Glomerular endothelial cell (primary cell): ENCODE data around the gene TBX1. TPM values are rescaled to one million over a fixed set of nuclear protein-coding genes. Genes with fewer than 3 reads are reported as not detected.
"Not testable (repeated sequence)": the region's sequence is repeated elsewhere in the genome, so short reads cannot be mapped to it uniquely, and the experiment has no call there.

Experiments
- DNase-seq: peaks from one replicate; pipeline ENCODE4 v3.0.0-alpha.2; 2011; ENCODE audit warnings: low read depth, low spot score; ENCODE audit errors: extremely low read depth
- total RNA-seq: library from RNA; depleted of rRNA; stranded (reverse); fragments of >200 nt; gene quantifications from 2 replicates; pipeline ENCODE4 v1.2.3, GENCODE V29; 2015

The TBX1 gene
- total RNA-seq, 1 donor from 2014 or later = 3.6 TPM

DNA sequence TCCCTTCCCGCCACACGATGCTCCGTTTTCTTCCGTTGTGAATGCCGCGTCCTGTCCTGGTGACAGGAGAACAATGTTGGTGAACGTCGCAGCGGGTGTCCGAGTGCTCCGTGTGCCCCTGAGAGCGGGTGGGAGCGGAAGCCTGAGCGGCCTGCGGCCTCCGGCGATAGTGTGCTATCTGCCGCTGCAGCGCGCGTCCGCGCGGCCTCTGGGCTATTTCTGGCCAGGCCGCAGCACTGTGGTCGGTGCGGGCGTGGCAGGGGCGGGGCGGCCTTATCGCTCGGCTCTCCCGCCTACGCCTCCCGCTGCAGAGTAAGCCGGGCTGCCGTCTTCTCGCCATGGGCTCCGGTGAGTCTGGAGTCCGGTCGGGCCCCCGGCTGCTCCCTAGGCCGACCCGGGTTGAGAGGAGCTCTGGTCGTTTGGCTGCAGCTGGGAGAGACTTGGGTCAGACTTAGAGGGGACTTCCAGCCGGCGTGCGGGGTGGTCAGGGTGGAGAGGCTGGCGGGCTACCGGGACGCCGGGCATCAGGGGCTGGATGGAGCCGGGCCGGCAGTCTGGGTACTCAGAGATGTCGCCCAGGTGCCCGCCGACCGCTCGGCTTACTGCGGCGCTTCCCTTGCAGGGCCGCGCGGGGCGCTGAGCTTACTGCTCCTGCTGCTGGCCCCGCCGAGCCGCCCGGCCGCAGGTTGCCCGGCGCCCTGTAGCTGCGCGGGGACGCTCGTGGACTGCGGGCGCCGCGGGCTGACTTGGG lies 37.2 kb upstream of the TBX1 start, which contains the start of gene GP1BB:
Gene GP1BB, plus strand, starts transcription at position 308 of the 751 bp plus-strand sequence. Its CDS starts 31 bp downstream, at position 339.
- DNase-seq = no peak

DNA sequence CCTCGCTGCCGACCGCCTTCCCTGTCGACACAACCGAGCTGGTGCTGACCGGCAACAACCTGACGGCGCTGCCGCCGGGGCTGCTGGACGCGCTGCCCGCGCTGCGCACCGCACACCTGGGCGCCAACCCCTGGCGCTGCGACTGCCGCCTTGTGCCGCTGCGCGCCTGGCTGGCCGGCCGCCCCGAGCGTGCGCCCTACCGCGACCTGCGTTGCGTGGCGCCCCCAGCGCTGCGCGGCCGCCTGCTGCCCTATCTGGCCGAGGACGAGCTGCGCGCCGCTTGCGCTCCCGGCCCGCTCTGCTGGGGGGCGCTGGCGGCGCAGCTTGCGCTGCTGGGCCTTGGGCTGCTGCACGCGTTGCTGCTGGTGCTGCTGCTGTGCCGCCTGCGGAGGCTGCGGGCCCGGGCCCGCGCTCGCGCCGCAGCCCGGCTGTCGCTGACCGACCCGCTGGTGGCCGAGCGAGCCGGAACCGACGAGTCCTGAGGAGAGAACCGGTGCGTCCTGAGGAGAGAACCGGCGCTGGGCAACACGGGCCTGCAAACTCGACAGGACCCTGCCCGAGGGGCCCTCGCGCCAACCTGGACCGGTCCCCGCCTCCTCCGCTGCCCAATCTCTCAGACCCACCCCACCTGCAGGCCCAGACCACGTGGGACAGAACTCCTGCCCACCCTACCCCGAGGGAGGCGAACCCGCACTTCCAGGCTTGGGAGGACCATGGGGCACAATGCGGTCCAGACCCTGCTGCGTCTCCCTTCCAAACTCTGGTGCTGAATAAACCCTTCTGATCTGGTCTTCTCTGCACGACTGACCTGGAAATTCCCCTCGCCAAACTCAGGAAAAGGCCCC lies 36.4 kb upstream of the TBX1 start:
- DNase-seq = no peak

DNA sequence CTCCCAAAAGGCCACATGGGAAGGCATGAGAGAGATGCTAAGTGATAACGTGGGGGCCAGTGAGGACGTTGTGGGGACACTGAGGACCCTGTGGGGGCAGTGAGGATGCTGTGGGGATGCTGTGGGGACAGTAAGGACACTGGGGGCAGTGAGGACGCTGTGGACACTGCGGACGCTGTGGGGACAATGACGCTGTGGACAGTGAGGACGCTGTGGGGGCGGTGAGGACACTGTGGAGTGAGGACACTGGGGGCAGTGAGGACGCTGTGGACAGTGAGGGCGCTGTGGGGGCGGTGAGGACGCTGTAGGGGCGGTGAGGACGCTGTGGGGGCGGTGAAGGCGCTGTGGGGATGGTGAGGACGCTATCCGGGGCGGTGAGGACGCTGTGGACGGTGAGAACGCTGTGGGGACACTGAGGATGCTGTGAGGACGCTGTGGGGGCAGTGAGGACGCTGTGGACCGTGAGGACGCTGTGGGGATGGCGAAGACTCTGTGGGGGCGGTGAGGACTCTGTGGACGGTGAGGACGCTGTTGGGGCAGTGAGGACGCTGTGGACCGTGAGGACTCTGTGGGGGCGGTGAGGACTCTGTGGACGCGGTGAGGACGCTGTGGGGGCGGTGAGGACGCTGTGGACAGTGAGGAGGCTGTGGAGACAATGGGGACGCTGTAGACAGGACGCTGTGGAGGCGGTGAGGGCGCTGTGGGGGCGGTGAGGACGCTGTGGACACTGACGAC lies 35.5 kb upstream of the TBX1 start:
- no peak for DNase-seq

DNA sequence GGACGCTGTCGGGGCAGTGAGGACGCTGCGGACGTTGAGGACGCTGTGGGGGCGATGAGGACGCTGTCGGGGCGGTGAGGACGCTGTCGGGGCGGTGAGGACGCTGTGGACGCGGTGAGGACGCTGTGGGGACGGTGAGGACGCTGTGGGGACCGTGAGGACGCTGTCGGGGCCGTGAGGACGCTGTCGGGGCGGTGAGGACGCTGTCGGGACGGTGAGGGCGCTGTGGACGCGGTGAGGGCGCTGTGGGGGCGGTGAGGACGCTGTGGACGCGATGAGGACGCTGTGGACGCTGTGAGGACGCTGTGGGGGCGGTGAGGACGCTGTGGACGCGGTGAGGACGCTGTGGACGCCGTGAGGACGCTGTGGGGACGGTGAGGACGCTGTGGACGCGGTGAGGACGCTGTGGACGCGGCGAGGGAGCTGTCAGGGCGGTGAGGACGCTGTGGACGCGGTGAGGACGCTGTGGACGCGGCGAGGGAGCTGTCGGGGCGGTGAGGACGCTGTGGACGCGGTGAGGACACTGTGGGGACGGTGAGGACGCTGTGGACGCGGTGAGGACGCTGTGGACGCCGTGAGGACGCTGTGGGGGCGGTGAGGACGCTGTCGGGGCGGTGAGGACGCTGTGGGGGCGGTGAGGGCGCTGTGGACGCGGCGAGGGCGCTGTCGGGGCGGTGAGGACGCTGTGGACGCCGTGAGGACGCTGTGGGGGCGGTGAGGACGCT lies 34.4 kb upstream of the TBX1 start:
- DNase-seq = not testable (repeated sequence)

DNA sequence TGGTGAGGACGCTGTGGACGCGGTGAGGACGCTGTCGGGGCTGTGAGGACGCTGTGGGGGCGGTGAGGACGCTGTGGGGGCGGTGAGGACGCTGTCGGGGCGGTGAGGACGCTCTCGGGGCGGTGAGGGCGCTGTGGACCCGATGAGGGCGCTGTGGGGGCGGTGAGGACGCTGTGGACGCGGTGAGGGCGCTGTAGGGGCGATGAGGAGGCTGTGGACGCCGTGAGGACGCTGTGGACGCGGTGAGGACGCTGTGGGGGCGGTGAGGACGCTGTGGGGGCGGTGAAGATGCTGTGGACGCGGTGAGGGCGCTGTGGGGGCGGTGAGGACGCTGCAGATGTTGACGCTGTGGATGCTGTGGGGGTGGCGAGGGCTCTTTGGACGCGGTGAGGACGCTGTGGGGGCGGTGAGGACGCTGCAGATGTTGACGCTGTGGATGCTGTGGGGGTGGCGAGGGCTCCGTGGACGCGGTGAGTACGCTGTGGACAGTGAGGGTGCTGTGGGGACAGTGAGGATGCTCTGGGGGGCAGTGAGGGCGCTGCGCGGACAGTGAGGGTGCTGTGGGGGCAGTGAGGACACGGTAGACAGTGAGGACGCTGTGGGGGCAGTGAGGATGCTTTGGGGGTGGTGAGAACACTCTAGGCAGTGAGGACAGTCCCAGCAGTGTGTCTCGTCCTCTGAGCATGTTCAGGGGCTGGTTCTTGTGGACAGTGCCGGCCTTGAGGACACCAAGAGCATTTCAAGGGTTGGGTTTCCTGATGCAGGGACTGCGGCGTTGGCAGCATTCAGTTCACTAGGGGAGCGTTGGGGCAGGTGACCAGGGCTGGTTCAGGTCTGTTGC lies 33.0 kb upstream of the TBX1 start:
- no peak for DNase-seq

DNA sequence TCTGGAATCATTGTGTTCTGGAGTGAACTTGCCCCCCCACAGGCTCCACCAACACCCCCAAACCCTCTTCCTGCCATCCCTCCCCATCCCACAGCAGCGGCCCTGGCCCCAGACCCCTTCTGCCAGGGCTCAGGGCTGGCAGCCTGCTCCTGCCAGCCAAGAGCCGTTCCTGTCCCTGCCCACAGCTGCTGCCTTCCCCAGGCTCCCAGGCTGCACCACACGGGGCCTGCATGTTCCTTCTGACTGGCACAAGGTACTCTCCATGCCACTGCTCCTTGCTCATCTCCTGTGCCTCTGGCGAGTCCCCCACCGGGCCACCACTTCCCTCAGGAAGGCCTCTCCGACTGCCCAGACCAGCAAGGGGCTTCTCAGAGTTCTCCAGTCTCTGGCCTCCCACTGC lies 32.3 kb upstream of the TBX1 start:
- no peak for DNase-seq

- no peak for DNase-seq
Observed at GRCh38 chr22:19728836-19729235, 31.7 kb upstream of the TBX1 start.

GRCh38 chr22:19729507-19729906 lies 31.1 kb upstream of the TBX1 start:
- no peak for DNase-seq

DNA sequence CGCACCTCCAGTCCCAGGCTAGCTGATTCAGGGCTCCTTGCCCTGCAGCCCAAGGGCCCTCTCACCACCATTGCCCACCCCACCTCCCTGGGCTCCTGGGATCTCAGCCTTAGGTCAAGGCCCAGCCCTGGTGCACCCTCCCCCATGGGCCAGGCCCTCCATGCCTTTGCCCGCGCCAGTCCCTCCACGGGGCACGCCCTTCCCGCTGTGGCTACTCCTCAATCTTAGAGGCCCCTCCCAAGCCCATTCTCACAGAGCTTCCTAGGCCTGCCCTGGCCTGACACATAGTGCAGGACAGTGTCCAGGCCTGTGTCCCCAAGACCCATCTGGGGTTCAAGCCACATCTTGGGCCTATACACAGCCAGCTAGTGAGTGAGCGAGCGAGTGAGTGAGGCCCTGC lies 30.4 kb upstream of the TBX1 start:
- DNase-seq = no peak

- DNase-seq = peak; percentile 5
Observed at GRCh38 chr22:19730655-19731360, 29.8 kb upstream of the TBX1 start.

DNA sequence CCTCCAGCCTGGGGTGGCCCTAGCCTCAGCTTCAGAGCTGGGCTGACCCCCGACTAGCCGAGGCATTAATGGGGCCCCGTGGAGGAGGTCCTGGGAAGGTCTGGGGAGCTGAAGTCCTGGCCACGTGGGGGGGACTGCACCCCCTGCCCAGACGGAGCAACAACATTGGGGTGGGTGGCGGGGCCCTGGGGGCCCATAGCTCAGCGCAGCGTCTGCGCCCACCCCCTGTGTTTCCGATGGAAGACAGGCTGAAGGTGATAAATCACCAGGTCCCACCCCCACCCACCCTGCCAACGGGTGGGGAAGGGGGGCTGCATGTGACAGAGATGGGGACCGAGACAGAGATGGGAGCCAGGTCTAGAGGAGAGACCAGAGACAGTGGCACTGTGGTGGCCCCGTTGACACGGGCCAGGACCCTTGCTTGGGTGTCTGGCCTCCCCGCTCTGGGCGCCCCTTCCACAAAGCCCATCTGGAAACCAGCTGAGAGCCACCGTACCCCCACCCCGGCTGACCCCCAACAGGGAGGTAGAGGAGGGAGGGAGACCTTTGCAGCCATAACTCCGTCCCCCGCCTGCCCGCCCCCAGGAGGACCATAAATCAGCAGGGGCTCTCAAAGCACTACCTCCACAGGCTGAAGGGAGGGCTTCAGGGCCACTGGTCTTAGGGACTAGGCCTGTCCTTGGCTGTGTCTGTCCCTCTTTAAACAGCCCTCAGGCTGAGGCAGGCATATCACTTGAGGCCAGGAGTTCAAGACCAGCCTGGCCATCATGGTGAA lies 29.0 kb upstream of the TBX1 start:
- DNase-seq = no peak

GRCh38 chr22:19732403-19733113 lies 28.0 kb upstream of the TBX1 start:
- no peak for DNase-seq

GRCh38 chr22:19733755-19734154 lies 26.8 kb upstream of the TBX1 start:
- DNase-seq = no peak

DNA sequence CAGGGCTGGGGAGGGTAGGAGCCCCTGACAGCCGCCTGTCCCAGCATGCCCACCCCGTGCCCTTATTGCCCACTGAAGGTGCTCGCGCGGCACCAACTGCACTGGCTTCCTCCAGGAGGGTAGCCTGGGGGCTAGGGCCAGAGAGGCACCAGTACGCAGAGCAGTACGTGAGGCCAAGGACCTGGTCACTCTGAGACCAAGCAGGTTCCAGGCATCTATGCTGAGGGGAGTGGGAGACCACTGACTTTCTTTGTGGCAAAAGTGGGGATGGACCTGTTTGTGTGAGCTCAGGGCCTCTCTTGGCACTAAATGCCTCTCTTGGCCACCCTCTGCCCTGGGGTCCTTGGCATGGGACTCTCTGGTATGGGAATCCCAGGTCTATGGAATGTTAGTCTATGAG lies 26.4 kb upstream of the TBX1 start:
- no peak for DNase-seq

- DNase-seq = no peak
Observed at GRCh38 chr22:19734837-19735382, 25.7 kb upstream of the TBX1 start.

DNA sequence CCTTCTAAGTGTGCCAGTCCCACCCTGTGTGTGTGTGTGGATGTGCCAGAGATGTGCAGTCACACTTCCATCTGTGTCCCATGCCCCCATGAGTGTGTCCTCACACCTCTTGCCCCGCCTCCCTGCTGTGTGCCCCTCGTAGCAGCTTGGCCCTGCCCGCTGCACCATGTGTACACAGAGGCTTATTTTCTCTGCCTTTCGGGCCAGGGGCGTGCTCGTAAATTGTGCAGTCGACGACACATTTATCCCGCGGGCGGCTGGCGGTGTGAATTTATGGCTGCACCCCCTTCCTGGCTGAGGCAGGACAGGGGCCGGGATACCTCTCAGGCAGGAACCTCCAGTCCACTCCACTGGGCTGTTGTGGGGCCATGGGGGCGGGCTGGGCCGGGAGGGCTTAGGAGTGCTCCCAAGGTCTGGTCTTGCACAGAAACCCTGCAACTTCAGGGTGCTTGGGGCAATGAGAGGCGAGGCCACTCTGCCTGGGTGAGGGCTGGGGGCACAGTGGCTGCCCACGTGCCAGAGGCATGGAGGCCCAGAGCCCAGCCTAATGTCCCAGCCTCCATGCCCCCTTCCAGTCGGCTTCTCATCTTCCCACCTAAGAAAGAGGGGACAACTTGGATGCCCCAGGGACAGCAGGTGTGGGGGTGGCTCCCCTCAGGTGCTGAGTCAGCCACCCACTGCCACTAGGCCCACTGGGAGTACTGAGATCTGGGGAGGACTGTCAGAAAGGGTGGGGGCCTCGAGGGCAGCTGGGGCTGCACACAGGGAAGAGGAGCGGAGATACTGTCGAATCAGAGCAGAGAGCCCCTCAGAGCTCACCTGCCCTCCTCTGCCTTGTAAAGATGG lies 24.7 kb upstream of the TBX1 start:
- no peak for DNase-seq
